ENCODE measurements around the gene RAB4A. TPM values are rescaled to one million over a fixed set of nuclear protein-coding genes. Genes with fewer than 3 reads are reported as not detected.

The RAB4A gene
- total and polyA plus RNA-seq, 2 of the 13 experiments (the other 11 are each of a cell fraction or from before 2014, with no cell fraction given): 56.0 to 80.1 TPM

DNA sequence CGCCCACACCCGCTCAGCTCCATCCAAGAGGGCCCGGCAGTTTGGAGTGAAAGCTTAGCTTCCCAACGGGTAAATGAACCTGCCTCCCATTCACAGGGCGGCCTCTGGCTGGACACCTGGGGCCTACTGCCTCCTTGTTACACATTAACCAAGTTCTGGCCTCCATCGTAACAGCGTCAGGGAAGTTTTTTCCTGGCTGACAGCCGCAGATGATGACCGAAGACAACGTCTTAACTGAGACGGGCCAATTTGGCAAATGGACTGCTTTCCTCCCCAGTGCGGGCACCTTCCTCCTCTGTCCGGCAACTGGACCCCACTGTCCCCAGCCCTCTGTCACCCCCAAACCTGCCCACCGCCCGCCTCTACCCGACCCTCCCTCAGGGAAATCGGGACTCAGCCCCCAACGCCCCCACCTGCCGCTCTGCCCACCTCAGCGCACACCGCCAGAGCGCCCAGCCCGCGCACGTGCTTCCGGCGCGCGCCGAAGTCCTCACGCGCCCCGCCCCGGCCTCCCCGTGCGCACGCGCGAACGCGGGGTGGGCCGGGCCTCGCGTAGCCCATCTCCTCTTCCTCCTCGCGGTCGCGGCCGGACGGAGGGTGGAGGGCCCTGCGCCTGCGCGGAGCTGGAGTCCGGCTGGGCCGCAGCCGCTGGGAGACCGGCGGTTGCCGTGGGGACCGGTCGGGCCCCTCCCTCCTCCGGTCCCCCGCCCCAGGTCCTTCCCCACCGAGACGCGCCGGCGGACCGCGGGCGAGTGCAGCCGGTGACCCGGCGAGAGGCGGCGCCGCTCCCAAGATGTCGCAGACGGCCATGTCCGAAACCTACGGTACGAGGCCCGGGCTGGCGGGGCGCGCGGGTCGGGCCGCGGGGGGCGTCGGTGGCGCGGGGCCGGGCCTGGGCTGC is at the start of gene RAB4A (continued):
- TF ChIP-seq, protein P1, sequence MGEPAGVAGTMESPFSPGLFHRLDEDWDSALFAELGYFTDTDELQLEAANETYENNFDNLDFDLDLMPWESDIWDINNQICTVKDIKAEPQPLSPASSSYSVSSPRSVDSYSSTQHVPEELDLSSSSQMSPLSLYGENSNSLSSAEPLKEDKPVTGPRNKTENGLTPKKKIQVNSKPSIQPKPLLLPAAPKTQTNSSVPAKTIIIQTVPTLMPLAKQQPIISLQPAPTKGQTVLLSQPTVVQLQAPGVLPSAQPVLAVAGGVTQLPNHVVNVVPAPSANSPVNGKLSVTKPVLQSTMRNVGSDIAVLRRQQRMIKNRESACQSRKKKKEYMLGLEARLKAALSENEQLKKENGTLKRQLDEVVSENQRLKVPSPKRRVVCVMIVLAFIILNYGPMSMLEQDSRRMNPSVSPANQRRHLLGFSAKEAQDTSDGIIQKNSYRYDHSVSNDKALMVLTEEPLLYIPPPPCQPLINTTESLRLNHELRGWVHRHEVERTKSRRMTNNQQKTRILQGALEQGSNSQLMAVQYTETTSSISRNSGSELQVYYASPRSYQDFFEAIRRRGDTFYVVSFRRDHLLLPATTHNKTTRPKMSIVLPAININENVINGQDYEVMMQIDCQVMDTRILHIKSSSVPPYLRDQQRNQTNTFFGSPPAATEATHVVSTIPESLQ (CRISPR knock-in tag; conservative IDR thresholded peaks at IDR 0.05): no peak
- TF ChIP-seq, protein P2, sequence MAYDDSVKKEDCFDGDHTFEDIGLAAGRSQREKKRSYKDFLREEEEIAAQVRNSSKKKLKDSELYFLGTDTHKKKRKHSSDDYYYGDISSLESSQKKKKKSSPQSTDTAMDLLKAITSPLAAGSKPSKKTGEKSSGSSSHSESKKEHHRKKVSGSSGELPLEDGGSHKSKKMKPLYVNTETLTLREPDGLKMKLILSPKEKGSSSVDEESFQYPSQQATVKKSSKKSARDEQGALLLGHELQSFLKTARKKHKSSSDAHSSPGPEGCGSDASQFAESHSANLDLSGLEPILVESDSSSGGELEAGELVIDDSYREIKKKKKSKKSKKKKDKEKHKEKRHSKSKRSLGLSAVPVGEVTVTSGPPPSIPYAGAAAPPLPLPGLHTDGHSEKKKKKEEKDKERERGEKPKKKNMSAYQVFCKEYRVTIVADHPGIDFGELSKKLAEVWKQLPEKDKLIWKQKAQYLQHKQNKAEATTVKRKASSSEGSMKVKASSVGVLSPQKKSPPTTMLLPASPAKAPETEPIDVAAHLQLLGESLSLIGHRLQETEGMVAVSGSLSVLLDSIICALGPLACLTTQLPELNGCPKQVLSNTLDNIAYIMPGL (CRISPR knock-in tag; IDR thresholded peaks at IDR 0.05; ENCODE audit: borderline replicate concordance in 1 of 2, low read depth in 1 of 2): peak; percentile 58 to 61; a peak in 3 of 4 replicates
- TF ChIP-seq RNF2 (conservative IDR thresholded peaks at IDR 0.05; ENCODE audit: low read depth) (peak; percentile 96), SALL2 (CRISPR knock-in tag; IDR thresholded peaks at IDR 0.05) (peak; percentile 86; the same call in 1 of the 2 replicates), KDM2A (CRISPR knock-in tag; IDR thresholded peaks at IDR 0.05; ENCODE audit: borderline replicate concordance, low read depth) (peak; percentile 58), THYN1 (CRISPR knock-in tag; IDR thresholded peaks at IDR 0.05; ENCODE audit: borderline replicate concordance, low read depth) (no peak), SATB2 (CRISPR knock-in tag; IDR thresholded peaks at IDR 0.05) (no peak), ZNF510 (CRISPR knock-in tag; IDR thresholded peaks at IDR 0.05; ENCODE audit: low read depth) (no peak; the same call in 1 of the 2 replicates)
- TF ChIP-seq, protein P3, sequence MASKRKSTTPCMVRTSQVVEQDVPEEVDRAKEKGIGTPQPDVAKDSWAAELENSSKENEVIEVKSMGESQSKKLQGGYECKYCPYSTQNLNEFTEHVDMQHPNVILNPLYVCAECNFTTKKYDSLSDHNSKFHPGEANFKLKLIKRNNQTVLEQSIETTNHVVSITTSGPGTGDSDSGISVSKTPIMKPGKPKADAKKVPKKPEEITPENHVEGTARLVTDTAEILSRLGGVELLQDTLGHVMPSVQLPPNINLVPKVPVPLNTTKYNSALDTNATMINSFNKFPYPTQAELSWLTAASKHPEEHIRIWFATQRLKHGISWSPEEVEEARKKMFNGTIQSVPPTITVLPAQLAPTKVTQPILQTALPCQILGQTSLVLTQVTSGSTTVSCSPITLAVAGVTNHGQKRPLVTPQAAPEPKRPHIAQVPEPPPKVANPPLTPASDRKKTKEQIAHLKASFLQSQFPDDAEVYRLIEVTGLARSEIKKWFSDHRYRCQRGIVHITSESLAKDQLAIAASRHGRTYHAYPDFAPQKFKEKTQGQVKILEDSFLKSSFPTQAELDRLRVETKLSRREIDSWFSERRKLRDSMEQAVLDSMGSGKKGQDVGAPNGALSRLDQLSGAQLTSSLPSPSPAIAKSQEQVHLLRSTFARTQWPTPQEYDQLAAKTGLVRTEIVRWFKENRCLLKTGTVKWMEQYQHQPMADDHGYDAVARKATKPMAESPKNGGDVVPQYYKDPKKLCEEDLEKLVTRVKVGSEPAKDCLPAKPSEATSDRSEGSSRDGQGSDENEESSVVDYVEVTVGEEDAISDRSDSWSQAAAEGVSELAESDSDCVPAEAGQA (IDR thresholded peaks at IDR 0.05; ENCODE audit: low read depth): peak; percentile 29; the same call in 1 of the 2 replicates
- TF ChIP-seq, protein P3 (CRISPR knock-in tag; IDR thresholded peaks at IDR 0.05; ENCODE audit: borderline replicate concordance): no peak
- TF ChIP-seq, protein P4, sequence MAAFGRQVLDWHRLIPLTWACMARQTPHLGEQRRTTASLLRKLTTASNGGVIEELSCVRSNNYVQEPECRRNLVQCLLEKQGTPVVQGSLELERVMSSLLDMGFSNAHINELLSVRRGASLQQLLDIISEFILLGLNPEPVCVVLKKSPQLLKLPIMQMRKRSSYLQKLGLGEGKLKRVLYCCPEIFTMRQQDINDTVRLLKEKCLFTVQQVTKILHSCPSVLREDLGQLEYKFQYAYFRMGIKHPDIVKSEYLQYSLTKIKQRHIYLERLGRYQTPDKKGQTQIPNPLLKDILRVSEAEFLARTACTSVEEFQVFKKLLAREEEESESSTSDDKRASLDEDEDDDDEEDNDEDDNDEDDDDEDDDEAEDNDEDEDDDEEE (CRISPR knock-in tag; IDR thresholded peaks at IDR 0.05): peak; percentile 66; the same call in 1 of the 2 replicates
- TF ChIP-seq, protein P5, sequence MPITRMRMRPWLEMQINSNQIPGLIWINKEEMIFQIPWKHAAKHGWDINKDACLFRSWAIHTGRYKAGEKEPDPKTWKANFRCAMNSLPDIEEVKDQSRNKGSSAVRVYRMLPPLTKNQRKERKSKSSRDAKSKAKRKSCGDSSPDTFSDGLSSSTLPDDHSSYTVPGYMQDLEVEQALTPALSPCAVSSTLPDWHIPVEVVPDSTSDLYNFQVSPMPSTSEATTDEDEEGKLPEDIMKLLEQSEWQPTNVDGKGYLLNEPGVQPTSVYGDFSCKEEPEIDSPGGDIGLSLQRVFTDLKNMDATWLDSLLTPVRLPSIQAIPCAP (CRISPR knock-in tag; IDR thresholded peaks at IDR 0.05; ENCODE audit: low read depth): 0 out of 2 replicates have a peak, but pooled peaks have one; percentile 58
- TF ChIP-seq, protein P6, sequence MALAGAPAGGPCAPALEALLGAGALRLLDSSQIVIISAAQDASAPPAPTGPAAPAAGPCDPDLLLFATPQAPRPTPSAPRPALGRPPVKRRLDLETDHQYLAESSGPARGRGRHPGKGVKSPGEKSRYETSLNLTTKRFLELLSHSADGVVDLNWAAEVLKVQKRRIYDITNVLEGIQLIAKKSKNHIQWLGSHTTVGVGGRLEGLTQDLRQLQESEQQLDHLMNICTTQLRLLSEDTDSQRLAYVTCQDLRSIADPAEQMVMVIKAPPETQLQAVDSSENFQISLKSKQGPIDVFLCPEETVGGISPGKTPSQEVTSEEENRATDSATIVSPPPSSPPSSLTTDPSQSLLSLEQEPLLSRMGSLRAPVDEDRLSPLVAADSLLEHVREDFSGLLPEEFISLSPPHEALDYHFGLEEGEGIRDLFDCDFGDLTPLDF (CRISPR knock-in tag; IDR thresholded peaks at IDR 0.05): peak; percentile 29; the same call in 1 of the 2 replicates

Data from HepG2 (cell line).